Lung microvascular endothelial cell (primary cell): ENCODE data around the gene EBPL. TPM values are rescaled to one million over a fixed set of nuclear protein-coding genes. Genes with fewer than 3 reads are reported as not detected.
"Not testable (repeated sequence)": the region's sequence is repeated elsewhere in the genome, so short reads cannot be mapped to it uniquely, and the experiment has no call there.

Experiments used
- DNase-seq, 2 donors: peaks; one replicate each; pipeline versions ENCODE4 v3.0.0 to v3.0.0-alpha.2; 2010; ENCODE audit warnings: low read depth in 2 of 2
- total RNA-seq: library from RNA; depleted of rRNA; stranded (reverse); fragments of >200 nt; gene quantifications from 2 replicates; pipeline ENCODE4 v1.2.1, GENCODE V29; 2014

EBPL gene
- total RNA-seq, 1 donor from 2014 or later: 102 TPM

DNA sequence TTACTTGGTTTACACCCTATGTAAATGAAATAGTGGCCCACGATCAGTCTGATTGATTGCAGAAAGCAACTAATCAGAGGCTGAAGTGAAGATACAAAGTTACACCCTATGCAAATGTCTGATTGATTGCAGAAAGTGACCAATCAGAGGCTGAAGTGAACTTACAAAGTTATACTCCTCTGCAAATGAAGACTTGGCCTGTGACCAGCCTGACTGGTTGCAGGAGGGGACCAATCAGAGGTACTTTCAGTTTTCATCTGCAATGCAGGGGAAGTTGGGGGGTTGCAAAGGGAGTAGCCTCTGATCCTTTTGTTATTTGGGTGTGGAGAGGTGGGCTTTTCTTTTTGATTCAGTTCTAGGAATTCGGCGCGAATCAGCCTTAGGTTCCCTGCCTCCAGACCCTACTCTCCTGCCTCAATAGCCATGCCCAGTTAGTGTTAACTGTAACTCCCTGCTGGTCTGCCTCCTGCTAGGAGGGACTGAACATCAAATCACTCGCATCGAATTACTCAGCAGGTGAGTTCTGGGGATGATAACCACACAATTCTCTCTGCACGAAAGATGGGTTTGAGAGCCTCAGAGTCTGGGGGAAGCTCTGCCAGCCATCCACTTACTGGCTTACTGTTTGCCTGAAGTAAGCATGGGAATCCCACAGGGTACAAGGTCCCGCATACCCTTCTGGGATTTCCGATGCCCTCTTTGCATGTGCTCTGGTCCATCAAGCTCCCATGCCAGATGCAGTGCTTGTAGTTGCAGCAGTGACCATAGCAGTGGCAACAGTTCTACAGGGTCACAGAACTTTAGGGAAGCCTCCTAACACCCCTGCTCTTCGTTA lies 55.5 kb downstream of the EBPL start:
- DNase-seq: peak; percentile 53 to 60

DNA sequence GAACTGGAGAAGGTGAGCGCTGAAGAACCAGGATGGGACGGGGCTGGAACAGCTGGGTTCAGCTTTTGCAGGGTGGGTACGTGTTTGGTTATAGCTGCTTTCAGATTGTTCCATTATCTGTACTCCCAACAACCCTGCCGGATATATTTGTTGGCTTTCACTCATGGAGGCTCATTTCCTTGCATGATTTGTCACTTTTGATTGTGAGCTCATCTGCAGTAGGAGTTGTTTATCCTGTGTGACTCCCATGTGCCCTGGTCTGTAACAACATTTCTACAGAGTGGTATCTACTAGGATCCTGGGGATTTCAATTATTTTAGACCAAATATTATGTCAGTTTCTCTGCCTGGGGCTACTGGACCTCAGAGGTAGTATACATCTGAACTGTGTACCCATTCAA lies 57.6 kb downstream of the EBPL start:
- DNase-seq: peak; percentile 88 to 97

DNA sequence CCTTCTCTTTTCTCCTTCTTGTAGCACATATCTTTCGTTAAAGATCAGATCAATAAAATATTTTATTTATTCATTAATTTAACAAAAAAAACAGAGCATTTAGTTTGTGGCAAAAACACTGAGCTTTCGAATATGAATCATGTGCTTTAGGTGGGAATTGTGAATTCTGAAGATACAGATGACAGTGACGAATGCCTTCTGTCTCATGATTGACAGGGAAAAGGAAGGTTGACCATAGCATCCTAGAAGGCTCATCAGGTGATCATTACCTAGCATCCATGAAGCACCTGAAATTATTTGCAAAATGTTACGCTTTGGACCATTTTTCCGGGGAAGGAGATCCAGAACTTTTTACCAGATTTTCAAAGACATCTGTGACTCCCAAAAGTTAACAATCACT lies 59.1 kb downstream of the EBPL start:
- DNase-seq: no peak

DNA sequence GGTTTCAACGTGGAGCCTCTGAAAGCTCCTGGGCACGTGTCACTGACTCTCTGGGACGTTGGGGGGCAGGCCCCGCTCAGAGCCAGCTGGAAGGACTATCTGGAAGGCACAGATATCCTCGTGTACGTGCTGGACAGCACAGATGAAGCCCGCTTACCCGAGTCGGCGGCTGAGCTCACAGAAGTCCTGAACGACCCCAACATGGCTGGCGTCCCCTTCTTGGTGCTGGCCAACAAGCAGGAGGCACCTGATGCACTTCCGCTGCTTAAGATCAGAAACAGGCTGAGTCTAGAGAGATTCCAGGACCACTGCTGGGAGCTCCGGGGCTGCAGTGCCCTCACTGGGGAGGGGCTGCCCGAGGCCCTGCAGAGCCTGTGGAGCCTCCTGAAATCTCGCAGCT lies 60.7 kb downstream of the EBPL start:
- DNase-seq: no peak

DNA sequence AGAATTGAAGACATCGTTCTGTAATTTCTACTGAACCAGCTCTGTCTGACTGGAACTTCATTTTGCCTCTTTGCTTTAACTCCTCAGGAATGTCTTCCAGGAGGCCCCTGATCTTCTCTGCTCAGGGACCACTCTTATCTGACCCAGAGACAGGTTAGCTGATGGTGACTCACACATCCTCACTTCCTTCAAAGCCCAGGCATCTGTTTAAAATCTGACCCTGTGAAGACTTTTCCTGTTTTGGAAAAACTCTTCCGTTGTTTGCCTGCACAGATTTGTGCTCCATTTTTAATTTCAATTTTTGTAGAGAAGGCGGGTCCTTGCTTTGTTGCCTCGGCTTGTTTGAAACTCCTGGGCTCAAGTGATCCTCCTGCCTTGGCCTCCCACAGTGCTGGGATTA lies 61.3 kb downstream of the EBPL start:
- peak; percentile 78 to 88 for DNase-seq

GRCh38 chr13:49629196-49629938 lies 61.9 kb downstream of the EBPL start:
- DNase-seq: peak; percentile 43 to 71

GRCh38 chr13:49627831-49628652 lies 63.2 kb downstream of the EBPL start, which contains the start of gene ARL11:
TSS of gene ARL11 (plus strand) at chr13:49628507. CDS start at chr13:49630448, 1,941 bp downstream.
- no peak for DNase-seq

DNA sequence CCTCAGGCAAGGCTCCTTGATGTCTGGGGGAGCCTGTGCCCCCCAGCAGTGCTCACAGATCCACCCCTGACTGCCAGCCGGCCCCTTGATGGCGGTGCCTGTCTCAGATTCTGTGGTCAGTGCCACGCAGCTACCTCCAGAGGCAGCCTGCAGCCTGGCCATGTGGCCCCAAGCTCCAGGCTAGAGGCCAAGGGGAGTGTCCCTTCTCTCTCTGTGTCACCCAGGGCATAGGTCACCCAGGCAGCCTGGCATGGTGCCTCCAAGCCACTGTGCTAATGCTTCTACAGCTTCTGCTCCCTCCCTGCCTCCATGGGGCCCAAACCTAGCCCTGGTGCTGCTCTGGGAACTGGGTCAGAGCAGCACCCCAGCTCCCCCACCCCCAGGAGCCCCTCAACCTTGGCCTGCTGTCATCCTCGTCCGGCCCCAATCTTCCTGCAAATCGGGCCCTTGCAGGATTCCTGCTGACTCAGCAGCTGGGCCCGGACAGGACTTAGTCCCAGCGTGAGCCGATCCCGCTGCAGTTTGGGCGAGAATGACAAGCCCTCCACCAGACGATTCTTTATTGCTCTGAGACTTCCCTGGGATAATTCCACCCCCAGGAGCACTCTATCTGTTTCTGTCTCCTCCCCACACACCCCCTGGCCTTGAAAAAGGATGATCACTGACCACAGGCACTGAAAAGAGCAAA lies 65.8 kb downstream of the EBPL start:
- no peak for DNase-seq

DNA sequence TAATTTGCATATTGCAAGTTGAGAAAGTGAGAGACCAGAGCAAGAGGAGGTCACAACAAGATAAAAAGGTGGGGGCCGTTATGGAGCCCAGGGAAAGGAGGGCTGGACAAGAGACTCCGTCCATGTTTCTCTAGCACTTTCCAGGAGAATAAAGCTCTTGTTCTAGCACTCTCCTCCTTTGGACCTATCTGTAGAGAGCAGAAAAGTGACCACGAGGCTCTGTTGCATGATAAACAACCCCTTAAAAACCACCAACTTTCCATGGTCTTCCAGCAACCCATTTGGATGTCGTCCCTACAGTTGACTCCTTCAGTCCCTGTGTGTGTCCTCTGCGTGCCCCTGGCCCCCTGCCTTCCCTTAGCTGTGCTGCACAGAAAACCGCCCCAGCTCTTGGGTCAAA lies 67.1 kb downstream of the EBPL start:
- DNase-seq: no peak

- DNase-seq: peak; percentile 18 to 95
Observed at GRCh38 chr13:49622174-49622946, 68.9 kb downstream of the EBPL start.

- DNase-seq: peak in 1 of 2 donors; percentile 21
Observed at GRCh38 chr13:49620170-49620621, 71.1 kb downstream of the EBPL start.

GRCh38 chr13:49616676-49617065 lies 74.6 kb downstream of the EBPL start:
- no peak for DNase-seq

- DNase-seq: peak; percentile 88 to 94
Observed at GRCh38 chr13:49615836-49616675, 75.2 kb downstream of the EBPL start.

DNA sequence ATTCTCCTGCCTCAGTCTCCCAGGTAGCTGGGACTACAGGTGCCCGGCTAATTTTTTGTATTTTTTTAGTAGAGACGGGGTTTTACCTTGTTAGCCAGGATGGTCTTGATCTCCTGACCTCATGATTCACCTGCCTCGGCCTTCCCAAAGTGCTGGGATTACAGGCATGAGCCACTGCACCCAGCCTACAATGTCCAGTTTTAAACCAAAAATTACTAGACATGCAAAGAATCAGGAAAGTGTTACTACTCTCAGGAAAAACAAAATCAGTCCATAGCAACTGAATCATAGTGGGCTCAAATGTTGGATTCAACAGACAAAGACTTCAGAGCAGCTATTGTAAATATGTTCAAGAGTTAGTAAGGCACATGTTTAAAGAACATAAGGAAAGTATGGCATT lies 79.2 kb downstream of the EBPL start:
- not testable (repeated sequence) for DNase-seq

Other genes starting within 250 kb of the EBPL start
- 6.2 and 6.3 TPM in 2 replicates for gene CAB39L, start 247.4 kb downstream of the EBPL start, total RNA-seq
- 3.5 and 6.3 TPM in 2 replicates for gene SETDB2, start 247.2 kb downstream of the EBPL start, total RNA-seq
- gene PHF11, start 195.5 kb downstream of the EBPL start, total RNA-seq: 7.3 and 8.1 TPM in 2 replicates
- gene RCBTB1, start 105.9 kb downstream of the EBPL start, total RNA-seq: 21.1 and 24.4 TPM in 2 replicates
- 0.20 and 0.22 TPM in 2 replicates for gene ARL11, start 63.0 kb downstream of the EBPL start, total RNA-seq
- gene KPNA3, start 101.2 kb upstream of the EBPL start, total RNA-seq: 27.9 and 28.0 TPM in 2 replicates
- gene SPRYD7, start 244.9 kb upstream of the EBPL start, total RNA-seq: 3.7 and 4.2 TPM in 2 replicates